MM.1S (cell line): Measurements from ENCODE around the gene KIR2DL3.
"Not testable (repeated sequence)": the region's sequence is repeated elsewhere in the genome, so short reads cannot be mapped to it uniquely, and the experiment has no call there.

Experiments
- EZH2 ChIP-seq: fragments of 300-600 bp; sonication (generic); optimal IDR thresholded peaks from 2 replicates; pipeline ENCODE3; 2017; ENCODE audit warnings: low read depth, mild to moderate bottlenecking, antibody characterized with exemption, low read length, mixed read lengths
- EZH2phosphoT487 ChIP-seq: fragments of 300-600 bp; sonication (generic); IDR thresholded peaks from 2 replicates; pipeline ENCODE4 v1.6.1; 2018; ENCODE audit warnings: antibody characterized with exemption, low read length
- TF ChIP-seq, protein P1 (sequence below): fragments of 300-600 bp; sonication (generic); IDR thresholded peaks from 2 replicates; pipeline ENCODE4 v1.5.1; 2016; ENCODE audit warnings: antibody characterized with exemption, low read length, mixed read lengths

DNA sequence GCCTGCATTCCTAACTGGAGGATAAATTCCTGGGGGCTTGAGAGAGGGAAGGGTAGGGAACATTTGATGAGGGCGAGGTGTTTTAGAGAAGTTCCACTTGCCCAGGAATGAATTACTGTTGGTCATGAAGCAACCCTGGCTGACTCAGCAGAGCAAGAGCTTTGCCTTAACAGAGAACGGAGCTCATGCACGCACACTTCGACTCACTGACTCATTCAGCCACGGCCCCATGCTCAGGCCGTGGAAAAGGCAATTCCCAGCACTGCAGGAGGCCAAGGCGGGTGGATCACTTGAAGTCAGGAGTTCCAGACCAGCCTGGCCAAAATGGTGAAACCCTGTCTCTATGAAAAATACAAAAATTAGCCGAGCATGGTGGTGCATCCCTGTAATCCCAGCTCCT, 25.9 kb downstream of the KIR2DL3 start:
- TF ChIP-seq, protein P1, sequence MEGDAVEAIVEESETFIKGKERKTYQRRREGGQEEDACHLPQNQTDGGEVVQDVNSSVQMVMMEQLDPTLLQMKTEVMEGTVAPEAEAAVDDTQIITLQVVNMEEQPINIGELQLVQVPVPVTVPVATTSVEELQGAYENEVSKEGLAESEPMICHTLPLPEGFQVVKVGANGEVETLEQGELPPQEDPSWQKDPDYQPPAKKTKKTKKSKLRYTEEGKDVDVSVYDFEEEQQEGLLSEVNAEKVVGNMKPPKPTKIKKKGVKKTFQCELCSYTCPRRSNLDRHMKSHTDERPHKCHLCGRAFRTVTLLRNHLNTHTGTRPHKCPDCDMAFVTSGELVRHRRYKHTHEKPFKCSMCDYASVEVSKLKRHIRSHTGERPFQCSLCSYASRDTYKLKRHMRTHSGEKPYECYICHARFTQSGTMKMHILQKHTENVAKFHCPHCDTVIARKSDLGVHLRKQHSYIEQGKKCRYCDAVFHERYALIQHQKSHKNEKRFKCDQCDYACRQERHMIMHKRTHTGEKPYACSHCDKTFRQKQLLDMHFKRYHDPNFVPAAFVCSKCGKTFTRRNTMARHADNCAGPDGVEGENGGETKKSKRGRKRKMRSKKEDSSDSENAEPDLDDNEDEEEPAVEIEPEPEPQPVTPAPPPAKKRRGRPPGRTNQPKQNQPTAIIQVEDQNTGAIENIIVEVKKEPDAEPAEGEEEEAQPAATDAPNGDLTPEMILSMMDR: not testable (repeated sequence)
- TF ChIP-seq EZH2, EZH2phosphoT487: not testable (repeated sequence)
